Activated CD4-positive, alpha-beta T cell treated with anti-CD3 and anti-CD28 coated beads for 48 hours (primary cell): ENCODE measurements around the gene CCDC13.

Experiments
- DNase-seq: peaks from one replicate; pipeline ENCODE4 v3.0.0-alpha.2; 2020

Gene CCDC13

DNA sequence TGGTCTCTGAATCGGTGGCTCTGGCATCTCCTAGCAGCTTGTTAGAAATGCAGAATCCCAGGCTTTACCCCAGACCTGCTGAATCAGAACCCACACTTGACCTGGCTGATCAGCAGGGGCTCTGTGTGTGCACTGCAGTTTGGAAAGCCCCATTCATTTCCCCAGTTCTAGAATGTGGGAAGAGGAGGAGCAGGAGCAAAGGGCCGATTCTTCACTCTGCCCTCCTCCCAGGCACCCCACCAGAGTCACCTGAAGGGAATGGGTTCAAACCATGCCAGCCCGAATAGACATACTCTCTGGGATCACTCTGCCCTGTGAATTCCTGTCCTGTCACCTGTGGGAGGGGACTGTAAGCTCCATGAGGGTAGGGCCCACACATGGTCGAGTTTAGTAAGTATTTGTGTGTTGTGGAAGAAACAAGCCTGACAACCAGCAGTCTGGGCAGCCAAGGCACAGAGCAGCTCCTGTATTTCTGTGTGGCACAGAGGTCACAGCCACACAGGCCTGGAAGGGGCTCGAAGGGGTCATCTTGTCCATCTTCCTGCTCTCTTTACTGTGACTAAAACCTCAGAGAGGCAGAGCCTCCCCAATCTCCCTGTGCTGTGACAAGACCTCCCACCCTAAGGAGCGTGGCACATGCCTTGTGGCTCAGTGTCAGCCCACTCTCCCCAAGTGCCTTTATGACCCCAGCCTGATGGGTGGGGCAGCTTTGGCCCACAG, 41.4 kb downstream of the CCDC13 start:
- no peak for DNase-seq

DNA sequence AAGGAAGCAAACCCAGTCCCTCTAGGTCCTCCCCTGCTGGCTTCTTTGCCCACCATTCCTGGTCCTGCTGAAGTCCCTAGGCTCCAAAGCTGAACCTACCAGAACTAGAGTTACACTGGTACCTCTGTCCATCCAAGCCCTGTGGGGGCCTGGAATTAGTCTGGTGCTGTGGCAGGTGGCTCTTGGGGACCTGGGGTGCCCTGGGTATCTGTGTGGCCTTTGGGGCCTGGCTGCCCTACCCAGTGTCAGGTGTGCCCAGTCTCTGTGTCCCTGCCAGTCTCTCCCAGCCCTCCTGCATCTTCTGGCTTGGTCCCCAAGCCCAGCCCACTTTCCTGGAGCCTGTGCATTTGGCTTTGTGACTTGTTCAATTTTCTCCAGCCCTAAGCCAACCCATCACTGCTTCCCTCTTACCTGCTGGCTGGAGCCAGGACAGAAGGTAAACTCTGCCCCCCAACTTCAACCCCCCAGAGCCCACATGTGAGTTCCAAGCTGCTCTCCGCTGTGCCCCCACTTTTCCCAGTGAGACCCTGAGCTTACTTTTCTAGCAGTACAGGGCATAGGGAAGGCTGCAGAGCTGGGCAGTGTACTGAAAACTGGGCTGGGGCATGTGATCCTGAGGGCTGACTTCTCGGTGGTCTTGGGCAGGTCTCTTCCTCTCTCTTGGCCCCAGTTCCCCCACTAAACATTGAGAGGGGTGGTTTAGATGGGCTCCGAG, 42.2 kb downstream of the CCDC13 start:
- no peak for DNase-seq

DNA sequence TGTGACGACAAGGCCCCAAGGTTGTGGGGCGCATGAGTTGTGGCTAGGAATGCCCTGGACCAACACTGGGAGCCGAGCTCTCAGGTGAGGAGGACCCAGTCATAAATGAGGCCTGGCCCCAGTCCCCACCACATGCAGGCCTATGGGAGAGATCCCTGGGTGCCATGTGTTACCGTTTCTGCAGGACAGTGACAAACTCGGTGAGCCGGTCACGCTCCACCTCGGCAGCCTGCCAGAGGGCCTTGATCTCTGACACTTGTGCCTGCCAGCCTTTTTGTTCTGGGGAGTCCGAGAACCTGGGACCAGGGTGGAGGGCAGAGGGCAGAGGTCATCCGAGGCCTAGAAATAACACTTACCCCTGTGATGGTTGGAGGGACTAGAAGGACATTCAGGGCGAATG, 42.8 kb downstream of the CCDC13 start:
- no peak for DNase-seq

DNA sequence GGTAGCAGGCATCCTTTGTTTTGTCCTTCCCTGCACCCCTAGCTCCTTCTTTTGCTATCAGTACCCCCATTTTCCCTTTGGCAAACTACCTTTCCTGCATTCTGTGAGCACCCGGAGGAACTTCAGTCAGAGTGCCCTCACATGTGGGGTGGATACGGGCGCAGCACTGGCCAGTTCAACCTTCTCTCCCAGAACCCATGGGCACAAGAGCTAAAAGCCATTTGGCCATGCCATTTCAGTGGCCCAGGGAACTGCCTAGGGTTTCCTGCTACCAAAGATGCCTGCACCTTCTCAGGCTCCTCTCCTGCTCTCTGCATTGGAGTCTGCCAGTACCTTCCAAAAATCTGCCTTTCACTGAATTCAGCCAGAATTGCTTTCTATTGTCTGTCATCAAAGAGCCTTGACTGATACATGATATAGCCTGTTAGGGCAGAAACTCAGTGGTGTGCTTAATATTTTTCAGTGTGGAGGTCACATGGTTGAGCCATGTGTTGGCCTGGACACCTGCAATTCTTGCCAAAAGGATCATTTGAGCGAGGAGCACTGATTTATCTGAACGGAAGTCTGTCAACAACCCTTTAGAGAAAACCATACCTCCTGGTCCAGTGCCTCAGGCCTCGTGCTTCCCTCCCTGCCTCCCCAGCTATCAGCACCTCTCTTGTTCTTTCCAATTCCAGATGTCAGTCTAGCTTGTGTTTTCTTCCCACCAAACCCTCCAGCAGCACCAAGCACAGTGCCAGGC, 43.5 kb downstream of the CCDC13 start:
- no peak for DNase-seq

DNA sequence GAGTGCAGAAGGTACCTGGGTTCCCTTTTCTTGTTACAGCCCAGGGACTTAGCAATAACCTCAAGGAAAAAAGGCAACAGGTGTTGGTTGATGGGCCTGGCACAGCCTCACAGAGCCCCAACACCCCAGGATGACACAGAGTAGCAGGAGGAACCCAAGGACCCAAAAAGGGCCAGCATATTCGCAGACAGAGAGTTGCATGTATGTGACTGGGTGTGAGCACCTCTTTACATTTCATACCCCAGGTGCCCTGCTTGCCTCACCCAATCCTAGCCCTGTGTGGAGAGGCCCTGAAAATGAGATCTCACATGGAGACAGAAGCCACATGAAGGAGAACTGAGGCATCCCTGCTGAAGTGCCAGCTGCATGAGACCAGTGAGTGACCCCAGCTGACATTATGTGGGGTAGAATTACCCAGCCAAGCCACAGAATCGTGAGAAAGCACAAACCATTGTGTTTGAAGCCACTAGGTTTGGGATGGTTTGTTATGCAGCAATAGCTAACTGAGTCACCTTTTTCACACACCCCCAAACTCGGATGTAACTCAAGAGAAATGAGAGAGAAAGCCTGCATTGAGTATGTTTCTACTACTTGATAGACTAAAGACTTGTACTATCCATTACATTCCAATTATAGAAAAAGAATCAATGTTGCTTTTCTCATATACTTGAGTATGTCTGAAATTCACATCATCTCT, 44.2 kb downstream of the CCDC13 start:
- DNase-seq, result no peak

DNA sequence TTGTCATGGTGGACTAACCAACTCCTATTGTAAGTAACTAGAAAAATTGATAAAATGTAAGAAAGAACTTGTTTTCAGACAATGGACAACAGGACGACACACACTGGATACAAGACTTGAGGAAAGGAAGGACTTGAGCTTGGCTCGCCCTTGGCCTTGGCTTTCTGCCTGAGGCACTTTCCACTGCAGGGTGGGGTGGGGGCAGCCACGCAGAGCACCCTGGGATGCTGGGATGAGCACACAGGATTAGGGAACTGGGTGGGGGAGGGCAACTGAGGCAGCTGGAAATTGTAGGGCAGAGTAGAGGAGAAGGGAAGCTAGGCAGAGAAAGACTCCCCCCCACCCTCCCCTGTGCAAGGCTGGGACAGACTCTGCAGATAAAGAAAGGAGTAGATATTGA, 45.0 kb downstream of the CCDC13 start:
- no peak for DNase-seq

DNA sequence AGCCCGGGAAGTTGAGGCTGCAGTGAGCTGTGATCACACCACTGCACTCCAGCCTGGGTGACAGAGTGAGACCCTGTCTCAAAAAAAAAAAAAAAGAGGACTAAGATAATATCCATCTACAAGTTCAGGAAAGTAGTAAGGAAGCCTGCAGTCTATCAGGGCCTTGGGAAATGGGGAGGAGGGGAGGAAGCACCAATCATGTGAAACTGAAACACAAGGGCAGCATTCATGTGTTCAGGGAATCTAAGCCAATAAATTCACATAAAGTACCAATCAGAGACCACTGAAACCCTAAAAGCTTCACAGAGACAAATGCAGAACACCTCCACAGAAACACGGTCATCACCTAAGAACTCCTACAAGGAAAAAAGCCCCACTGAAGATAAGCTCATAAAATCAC, 47.6 kb downstream of the CCDC13 start:
- DNase-seq, result no peak

DNA sequence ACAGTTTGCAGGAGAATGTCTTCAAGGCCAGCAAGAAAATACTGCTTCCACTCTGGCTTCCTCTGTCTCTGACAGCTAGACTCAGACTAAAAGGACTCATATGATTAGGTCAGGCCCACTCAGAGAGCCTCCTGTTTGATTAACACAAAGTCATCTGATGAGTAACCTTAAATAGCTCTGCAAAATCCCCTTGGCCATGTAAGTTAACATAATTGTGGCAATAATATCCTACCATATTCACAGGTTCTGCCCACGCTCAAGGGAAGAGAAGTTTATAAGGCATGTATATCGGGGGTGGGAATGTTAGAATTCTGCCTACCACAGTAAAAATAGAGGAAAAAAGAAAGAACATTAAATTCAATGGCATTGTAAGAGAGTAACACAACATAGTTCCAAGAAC, 49.8 kb downstream of the CCDC13 start:
- no peak for DNase-seq
